GM23338 (cell line): ENCODE measurements around the gene PLXNB2. TPM values are rescaled to one million over a fixed set of nuclear protein-coding genes. Genes with fewer than 3 reads are reported as not detected.

Experiments used
- ATAC-seq: fragments of 200-7000 bp; cut with Tn5 transposase; 3 replicates; pipeline ENCODE4 v1.9.1; 2020
- DNase-seq: peaks from one replicate; pipeline ENCODE4 v3.0.0-alpha.2; 2015; ENCODE audit warnings: low spot score
- H2AFZ ChIP-seq: fragments of 200-600 bp; sonication (generic); 2 replicates; pipeline ENCODE4 v1.8.0; 2016; ENCODE audit warnings: antibody characterized with exemption, mild to moderate bottlenecking, moderate library complexity
- H3F3A ChIP-seq: fragments of 200-600 bp; sonication (generic); replicated peaks from 2 replicates; pipeline ENCODE4 v1.8.0; 2017; ENCODE audit warnings: antibody characterized with exemption, mixed run types, low read depth
- H3K27ac ChIP-seq: fragments of 200-600 bp; sonication (generic); 2 replicates; pipeline ENCODE4 v1.6.1; 2016; ENCODE audit warnings: low read depth
- H3K27me3 ChIP-seq: fragments of 200-600 bp; sonication (generic); 2 replicates; pipeline ENCODE4 v1.8.0; 2016; ENCODE audit warnings: mild to moderate bottlenecking, mixed run types, moderate library complexity; ENCODE audit not compliant: insufficient read depth
- H3K36me3 ChIP-seq: fragments of 200-600 bp; sonication (generic); 2 replicates; pipeline ENCODE4 v1.8.0; 2016; ENCODE audit warnings: mild to moderate bottlenecking; ENCODE audit not compliant: insufficient read depth
- H3K4me1 ChIP-seq: fragments of 200-600 bp; sonication (generic); 2 replicates; pipeline ENCODE4 v1.8.0; 2016; ENCODE audit warnings: mild to moderate bottlenecking, moderate library complexity; ENCODE audit not compliant: insufficient read depth
- H3K4me2 ChIP-seq: fragments of 200-600 bp; sonication (generic); 2 replicates; pipeline ENCODE4 v1.7.1; 2017; ENCODE audit warnings: mixed run types
- H3K4me3 ChIP-seq: fragments of 200-600 bp; sonication (generic); 2 replicates; pipeline ENCODE4 v1.6.1; 2016; ENCODE audit warnings: mixed run types
- H3K79me2 ChIP-seq: fragments of 200-600 bp; sonication (generic); replicated peaks from 2 replicates; pipeline ENCODE4 v1.8.0; 2017; ENCODE audit warnings: mild to moderate bottlenecking; ENCODE audit not compliant: insufficient read depth
- H3K9me2 ChIP-seq: fragments of 200-600 bp; sonication (generic); 2 replicates; pipeline ENCODE4 v1.8.0; 2017; ENCODE audit not compliant: insufficient read depth
- H4K20me1 ChIP-seq: fragments of 200-600 bp; sonication (generic); replicated peaks from 2 replicates; pipeline ENCODE4 v1.8.0; 2017; ENCODE audit warnings: mild to moderate bottlenecking; ENCODE audit not compliant: insufficient read depth
- H3K27ac Mint-ChIP-seq: 2 replicates; pipeline ENCODE4 v1.8.0; 2020; ENCODE audit warnings: inconsistent platforms, mild to moderate bottlenecking, moderate library complexity, mixed read lengths
- H3K27me3 Mint-ChIP-seq: 3 replicates; pipeline ENCODE4 v1.8.0; 2022; ENCODE audit warnings: low read depth, mild to moderate bottlenecking, moderate library complexity, mixed read lengths, inconsistent platforms; ENCODE audit not compliant: insufficient read depth, poor library complexity
- H3K36me3 Mint-ChIP-seq: 3 replicates; pipeline ENCODE4 v1.8.0; 2021; ENCODE audit warnings: low read depth, mild to moderate bottlenecking, inconsistent platforms, moderate library complexity, mixed read lengths
- H3K4me1 Mint-ChIP-seq: 3 replicates; pipeline ENCODE4 v1.8.0; 2020; ENCODE audit warnings: mild to moderate bottlenecking, inconsistent platforms, mixed read lengths
- H3K4me3 Mint-ChIP-seq: 3 replicates; pipeline ENCODE4 v1.8.0; 2021; ENCODE audit warnings: moderate library complexity, mild to moderate bottlenecking, inconsistent platforms, mixed read lengths
- H3K9me3 Mint-ChIP-seq: 3 replicates; pipeline ENCODE4 v1.8.0; 2020; ENCODE audit warnings: moderate library complexity, mild to moderate bottlenecking, inconsistent platforms, mixed read lengths
- CREB1 ChIP-seq: fragments of 250-450 bp; sonication (Bioruptor Pico); IDR thresholded peaks from 2 replicates; pipeline ENCODE4 v1.5.0; 2020; ENCODE audit warnings: low read depth, mild to moderate bottlenecking, moderate library complexity
- CTCF ChIP-seq, 2 experiments: fragments of 200-600 bp in 1 of 2; sonication (generic) in 1 of 2; conservative IDR thresholded peaks; 2 replicates each; pipeline versions ENCODE4 v1.5.1 to v1.6.1; 2016 to 2017; ENCODE audit warnings: antibody characterized with exemption in 2 of 2, low read depth in 2 of 2, mild to moderate bottlenecking in 2 of 2, moderate library complexity in 1 of 2
- ETS1 ChIP-seq: IDR thresholded peaks from 2 replicates; pipeline ENCODE4 v1.6.1; 2016; ENCODE audit warnings: antibody characterized with exemption
- EZH2 ChIP-seq: fragments of 200-600 bp; sonication (generic); IDR thresholded peaks from one replicate; pipeline ENCODE4 v1.8.0; 2017; ENCODE audit warnings: antibody characterized with exemption, mild to moderate bottlenecking, low read depth; ENCODE audit not compliant: unreplicated experiment
- EZH2phosphoT487 ChIP-seq: fragments of 200-600 bp; sonication (generic); IDR thresholded peaks from one replicate; pipeline ENCODE4 v1.8.1; 2018; ENCODE audit warnings: antibody characterized with exemption; ENCODE audit not compliant: unreplicated experiment
- JUNB ChIP-seq: IDR thresholded peaks from one replicate; pipeline ENCODE4 v1.6.1; 2016; ENCODE audit warnings: antibody characterized with exemption; ENCODE audit not compliant: unreplicated experiment
- NANOG ChIP-seq: IDR thresholded peaks from 2 replicates; pipeline ENCODE4 v1.6.1; 2016; ENCODE audit warnings: antibody characterized with exemption, borderline replicate concordance
- POLR2AphosphoS5 ChIP-seq: IDR thresholded peaks from 2 replicates; pipeline ENCODE4 v1.6.1; 2016; ENCODE audit warnings: antibody characterized with exemption, low read depth
- REST ChIP-seq: IDR thresholded peaks from one replicate; pipeline ENCODE4 v1.6.1; 2018; ENCODE audit warnings: antibody characterized with exemption; ENCODE audit not compliant: unreplicated experiment
- STAT1 ChIP-seq: IDR thresholded peaks from one replicate; pipeline ENCODE4 v1.6.1; 2016; ENCODE audit warnings: antibody characterized with exemption; ENCODE audit not compliant: unreplicated experiment
- ZNF114 ChIP-seq: fragments of 250-450 bp; sonication (Bioruptor Pico); IDR thresholded peaks from 2 replicates; pipeline ENCODE4 v1.5.0; 2020; ENCODE audit warnings: mild to moderate bottlenecking, moderate library complexity
- ZNF331 ChIP-seq: fragments of 250-450 bp; sonication (Bioruptor Pico); IDR thresholded peaks from 2 replicates; pipeline ENCODE4 v1.5.0; 2020; ENCODE audit warnings: low read depth, mild to moderate bottlenecking, moderate library complexity
- ZNF462 ChIP-seq: fragments of 250-450 bp; sonication (Bioruptor Pico); IDR thresholded peaks from 2 replicates; pipeline ENCODE4 v1.5.0; 2020; ENCODE audit warnings: mild to moderate bottlenecking, moderate library complexity
- polyA plus RNA-seq: library from polyadenylated mRNA; unstranded; fragments of >200 nt; fragmentation: Nextera tagmentation; extraction: Ambion mirVana; gene quantifications from 2 replicates; pipeline ENCODE4 v1.2.1, GENCODE V29; 2016
- total RNA-seq: library from RNA; depleted of rRNA; stranded (reverse); fragments of >200 nt; shearing (Covaris generic); gene quantifications from 2 replicates; pipeline ENCODE4 v1.2.3, GENCODE V29; 2014

PLXNB2 gene
- total and polyA plus RNA-seq, 2 experiments from 2014 or later: 29.1 to 66.3 TPM

DNA sequence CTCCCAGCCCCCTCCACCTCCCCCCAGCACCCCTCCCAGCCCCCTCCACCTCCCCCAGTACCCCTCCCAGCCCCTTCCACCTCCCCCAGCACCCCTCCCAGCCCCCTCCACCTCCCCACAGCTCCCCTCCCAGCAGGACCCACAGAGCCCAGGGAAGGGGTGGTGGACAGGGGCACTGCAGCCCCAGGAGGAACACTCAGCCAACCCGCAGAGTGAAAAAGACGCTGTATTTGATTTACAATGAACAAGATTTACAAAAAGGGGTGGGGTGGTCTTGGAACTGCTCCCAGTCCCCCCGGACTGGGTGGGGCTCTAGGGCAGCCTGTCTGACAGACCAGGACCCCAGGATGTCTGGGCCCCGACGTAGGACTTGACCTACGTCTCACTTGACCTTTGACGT is 32.7 kb downstream of the PLXNB2 start:
- no peak overlapping the region for H3K4me2 ChIP-seq
- no peak for DNase-seq
- H3K36me3 ChIP-seq: 0 out of 2 replicates have a peak, but pooled peaks cover 8% of the 10 kb centered on the region
- no peaks in the 10 kb centered on the region for H3K9me2 ChIP-seq
- H3K9me3 Mint-ChIP-seq: peaks cover 18% of the 10 kb centered on the region
- no peak overlapping the region for H3K27ac Mint-ChIP-seq
- H2AFZ ChIP-seq: no peak overlapping the region
- H4K20me1 ChIP-seq: no peaks in the 10 kb centered on the region
- no peak overlapping the region for H3K4me3 ChIP-seq
- H3K4me1 ChIP-seq: no peaks in the 10 kb centered on the region
- peaks cover 20% of the 10 kb centered on the region for H3K27me3 Mint-ChIP-seq
- H3K36me3 Mint-ChIP-seq: peaks cover 54% of the 10 kb centered on the region
- peaks cover 8% of the 10 kb centered on the region; the same call in 1 of the 2 replicates for H3F3A ChIP-seq
- no peak for ATAC-seq
- H3K27me3 ChIP-seq: peaks cover 22% of the 10 kb centered on the region
- H3K4me1 Mint-ChIP-seq: peaks cover 2% of the 10 kb centered on the region; the same call in 1 of the 3 replicates
- H3K79me2 ChIP-seq: no peaks in the 10 kb centered on the region
- no peak for TF ChIP-seq CTCF (conservative IDR thresholded peaks at IDR 0.05; ENCODE audit: low read depth in 2 of 2)
- TF ChIP-seq JUNB: no peak
- no peak for TF ChIP-seq STAT1
- no peak for TF ChIP-seq EZH2phosphoT487
- TF ChIP-seq ZNF331 (CRISPR knock-in tag): no peak
- no peak for TF ChIP-seq NANOG
- TF ChIP-seq ETS1: no peak
- no peak for TF ChIP-seq REST
- no peak for TF ChIP-seq ZNF462
- no peak for TF ChIP-seq ZNF114 (CRISPR knock-in tag)
- TF ChIP-seq EZH2: no peak
- TF ChIP-seq POLR2AphosphoS5: no peak
- TF ChIP-seq CREB1: no peak
- no peak overlapping the region for H3K27ac ChIP-seq
- no peak overlapping the region for H3K4me3 Mint-ChIP-seq
